ENCODE results near the gene CARM1.
"Not testable (repeated sequence)": the region's sequence is repeated elsewhere in the genome, so short reads cannot be mapped to it uniquely, and the experiment has no call there.

The CARM1 gene

DNA sequence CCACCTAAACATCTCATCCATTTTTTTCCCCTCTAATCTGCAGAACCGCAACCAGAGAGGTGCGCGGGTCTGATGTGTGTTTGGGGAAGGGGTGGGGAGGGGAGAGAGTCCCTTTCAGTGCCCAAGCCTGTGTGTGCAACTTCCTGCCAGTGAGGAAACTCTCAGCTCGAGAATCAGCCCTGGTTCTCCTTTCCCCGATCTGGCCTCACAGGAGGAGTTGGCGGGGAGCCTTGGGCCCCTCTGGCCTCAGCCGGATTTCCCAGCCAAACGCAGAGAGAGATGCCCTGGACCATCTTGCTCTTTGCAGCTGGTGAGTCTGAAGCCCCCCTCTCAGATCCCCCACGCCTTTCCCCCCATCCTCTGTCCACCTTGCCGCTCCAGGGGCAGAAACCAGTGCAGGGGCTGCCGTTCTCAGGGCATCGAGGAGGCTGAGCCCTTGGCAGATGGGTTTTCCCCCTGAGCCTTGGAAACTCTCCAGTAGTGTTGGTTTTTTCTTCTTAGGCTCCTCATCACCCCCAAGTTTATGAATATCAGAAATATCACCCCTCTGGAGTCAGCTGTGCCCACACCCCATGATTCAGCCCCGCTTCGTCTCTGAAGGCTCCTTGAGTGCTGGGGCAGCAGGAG lies 23.0 kb upstream of the CARM1 start, which contains the start of gene C19orf38:
Gene C19orf38, plus strand, starts transcription at position 186 of the 627 bp plus-strand sequence. Its CDS starts 94 bp downstream, at position 280.
- DNase-seq: no peak

GRCh38 chr19:10850631-10851030 lies 20.7 kb upstream of the CARM1 start:
- no peak for DNase-seq

GRCh38 chr19:10852098-10852800 lies 19.1 kb upstream of the CARM1 start:
- DNase-seq: no peak

- no peak for DNase-seq
Observed at GRCh38 chr19:10852941-10853340, 18.4 kb upstream of the CARM1 start.

DNA sequence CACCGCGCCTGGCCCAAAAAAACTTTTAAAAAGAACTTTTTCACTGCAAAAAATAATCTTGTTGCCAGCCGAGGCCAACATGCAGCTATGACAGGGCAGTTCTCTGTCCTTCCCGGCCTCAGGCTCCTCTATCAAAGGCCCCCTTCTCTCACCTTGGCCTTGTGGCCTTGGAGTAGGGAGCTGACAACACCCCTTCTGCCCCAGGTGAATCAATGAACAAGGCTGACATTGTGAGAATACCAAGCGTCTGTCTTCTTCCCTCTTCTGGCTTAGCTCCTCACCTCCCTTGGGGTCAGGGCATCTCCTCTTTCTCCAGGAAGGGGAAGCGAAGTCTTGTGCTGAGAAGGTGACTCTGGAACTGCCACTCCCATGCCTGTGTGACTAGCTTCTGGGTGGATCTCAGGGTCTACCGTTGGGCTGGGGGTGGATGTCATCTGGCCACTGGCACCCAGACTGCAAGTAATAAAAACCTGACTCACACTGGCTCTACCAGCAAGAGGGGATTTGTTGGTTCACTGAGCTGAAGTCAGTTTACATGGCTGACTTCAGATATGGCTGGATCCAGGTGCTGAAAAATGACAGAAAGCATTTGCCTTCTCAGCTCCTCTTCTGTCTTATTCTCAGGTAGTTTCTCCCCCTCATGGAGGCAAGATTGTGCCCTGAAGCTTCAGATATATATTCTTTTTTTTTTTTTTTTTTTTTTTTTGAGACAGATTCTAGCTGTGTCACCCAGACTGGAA lies 16.8 kb upstream of the CARM1 start:
- no peak for DNase-seq

DNA sequence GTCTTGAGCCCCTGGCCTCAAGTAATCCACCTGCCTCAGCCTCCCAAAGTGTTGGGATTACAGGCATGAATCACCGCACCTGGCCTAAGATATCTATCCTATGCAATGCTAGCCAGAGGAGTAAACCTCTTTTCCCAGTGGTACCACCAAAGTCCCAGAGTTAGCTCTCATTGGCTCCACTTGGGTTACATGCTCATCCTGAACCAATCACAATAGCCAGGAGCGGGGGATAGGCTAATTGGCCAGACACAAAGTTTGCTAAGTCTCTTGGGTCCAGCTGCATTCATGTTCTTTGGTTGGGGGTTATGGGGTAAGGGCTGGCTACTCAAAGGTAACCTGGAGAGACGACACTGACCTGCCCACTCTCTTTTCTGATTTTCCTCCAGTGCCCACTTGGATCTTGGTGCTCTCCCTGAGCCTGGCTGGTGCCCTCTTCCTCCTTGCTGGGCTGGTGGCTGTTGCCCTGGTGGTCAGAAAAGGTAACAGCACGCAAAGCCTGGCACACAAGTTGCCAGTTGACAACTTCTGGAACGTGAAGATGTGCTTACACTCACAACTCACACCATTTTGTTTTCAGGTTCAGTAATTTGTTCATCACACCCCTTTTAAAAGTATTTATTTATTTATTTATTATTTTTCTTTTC lies 15.4 kb upstream of the CARM1 start:
- peak in 1 of 2 experiments; percentile 10 for DNase-seq

- not testable (repeated sequence) for DNase-seq
Observed at GRCh38 chr19:10856899-10857298, 14.5 kb upstream of the CARM1 start.

DNA sequence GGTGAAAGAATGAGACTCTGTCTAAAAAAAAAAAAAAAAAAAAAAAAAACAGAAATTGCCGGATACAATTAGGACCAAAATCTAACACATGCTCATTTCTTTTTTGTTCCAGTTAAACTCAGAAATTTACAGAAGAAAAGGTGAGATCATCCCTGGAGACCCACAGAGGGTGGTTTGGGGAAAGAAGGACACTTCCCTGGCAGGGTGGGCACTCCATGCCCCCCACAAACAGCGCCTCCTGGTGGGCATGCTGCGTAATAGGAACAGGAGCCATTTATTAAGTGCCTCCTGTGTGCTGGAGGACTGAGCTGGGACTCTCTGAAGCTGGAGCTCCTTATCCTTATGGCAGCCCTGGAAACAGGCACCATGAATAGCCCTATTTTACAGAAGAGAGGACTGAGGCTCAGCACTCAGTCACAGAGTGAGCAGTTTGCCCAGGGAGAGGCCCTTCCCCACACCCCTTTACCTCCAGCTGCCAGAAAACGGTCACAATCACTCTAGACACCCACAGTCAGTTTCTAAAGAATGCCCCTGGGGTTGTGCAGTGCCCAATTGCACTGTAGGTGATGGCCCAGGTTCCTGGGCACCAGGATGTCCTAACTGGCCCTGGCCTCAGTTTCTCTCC lies 13.0 kb upstream of the CARM1 start:
- DNase-seq: no peak

DNA sequence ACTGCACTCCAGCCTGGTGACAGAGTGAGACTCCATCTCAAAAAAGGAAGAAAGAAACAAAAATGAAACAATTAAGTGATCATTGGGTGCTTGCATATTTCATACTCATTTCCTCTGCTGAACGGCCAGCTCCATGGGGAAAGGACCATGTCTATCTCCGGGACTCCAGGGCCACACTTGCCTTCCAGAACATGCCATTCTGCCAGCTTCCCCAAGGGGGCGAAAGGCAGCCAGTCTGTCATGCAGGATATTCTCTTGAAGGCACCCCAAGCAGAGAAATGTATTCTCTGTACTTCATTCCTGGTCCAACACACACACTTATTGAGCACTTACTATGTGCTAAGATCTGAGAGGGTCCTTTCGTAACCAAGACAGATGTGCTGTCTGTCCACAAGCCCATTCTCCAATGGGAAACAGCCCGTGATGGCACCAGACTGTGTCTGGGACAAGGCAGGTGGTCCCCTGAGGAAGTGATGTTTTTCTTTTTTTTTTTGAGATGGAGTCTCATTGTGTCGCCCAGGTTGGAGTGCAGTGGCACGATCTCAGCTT lies 10.2 kb upstream of the CARM1 start:
- DNase-seq: peak; percentile 13 to 21

DNA sequence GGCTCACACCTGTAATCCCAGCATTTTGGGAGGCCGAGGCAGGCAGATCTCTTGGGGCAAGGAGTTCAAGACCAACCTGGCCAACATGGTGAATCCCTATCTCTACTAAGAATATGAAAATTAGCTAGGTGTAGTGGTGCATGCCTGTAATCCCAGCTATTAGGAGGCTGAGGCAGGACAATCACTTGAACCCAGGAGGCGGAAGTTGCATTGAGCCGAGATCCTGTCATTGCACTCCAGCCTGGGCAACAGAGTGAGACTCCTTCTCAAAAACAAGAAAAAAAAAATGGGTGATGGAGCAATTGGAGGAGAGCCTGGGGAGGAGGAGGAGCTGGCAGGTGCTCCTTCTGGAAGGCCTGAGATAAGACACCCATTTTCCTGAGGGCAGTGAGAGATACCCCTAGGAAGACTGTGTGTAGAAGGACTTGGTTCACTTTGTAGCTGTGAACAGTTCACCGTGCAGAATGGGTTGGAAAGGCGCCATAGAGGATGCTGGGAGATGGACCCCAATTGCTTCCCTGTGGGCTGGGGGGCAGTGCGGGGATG lies 8.7 kb upstream of the CARM1 start:
- no peak for DNase-seq

DNA sequence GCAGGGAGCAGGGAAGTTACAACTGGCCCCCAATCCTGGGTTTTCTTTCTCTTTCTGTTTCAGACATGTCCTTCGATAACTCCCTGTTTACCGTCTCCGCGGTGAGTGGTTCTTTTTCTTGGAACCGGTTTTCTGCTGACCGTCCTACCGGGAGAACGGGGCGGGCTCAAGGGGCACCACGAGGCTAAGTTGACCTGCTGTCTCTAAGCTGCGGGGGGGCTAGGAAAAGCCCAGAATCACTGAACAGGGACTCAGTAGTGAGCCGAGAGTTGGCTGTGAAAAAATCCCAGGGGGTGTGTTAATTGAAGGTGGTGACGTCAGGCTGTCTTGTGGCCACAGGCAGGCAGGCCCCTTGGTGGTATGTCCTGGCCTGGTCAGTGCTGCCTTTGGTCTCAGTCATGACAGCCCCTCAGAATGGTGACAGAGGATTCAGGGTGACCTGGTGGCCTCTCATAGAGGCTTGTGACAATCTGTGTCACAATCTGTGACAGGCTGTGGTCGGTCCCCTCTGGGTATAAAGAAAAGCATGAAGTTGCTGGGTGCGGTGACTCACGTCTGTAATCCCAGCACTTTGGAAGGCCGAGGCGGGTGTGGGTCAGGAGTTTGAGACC lies 8.1 kb upstream of the CARM1 start:
- no peak for DNase-seq

DNA sequence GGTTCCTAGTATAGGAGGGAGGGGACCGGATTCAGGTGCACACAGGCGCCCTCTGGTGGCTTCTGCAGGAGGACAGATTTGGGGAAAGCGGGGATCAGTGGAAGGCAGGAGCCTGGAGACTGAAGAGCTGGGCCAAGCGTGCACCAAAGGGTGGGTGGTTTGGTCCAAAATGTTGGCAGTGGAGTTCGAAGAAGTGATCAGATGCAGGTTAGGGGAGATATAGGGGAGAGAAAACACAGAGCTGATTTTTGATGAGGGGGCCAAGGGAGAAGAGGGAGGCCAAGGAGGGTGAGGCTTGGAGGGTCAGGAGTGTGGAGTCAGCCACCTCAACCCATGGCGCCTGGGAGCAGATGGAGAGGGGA lies 6.8 kb upstream of the CARM1 start:
- DNase-seq: peak; percentile 65 to 73

GRCh38 chr19:10866495-10866894 lies 4.9 kb upstream of the CARM1 start:
- no peak for DNase-seq

DNA sequence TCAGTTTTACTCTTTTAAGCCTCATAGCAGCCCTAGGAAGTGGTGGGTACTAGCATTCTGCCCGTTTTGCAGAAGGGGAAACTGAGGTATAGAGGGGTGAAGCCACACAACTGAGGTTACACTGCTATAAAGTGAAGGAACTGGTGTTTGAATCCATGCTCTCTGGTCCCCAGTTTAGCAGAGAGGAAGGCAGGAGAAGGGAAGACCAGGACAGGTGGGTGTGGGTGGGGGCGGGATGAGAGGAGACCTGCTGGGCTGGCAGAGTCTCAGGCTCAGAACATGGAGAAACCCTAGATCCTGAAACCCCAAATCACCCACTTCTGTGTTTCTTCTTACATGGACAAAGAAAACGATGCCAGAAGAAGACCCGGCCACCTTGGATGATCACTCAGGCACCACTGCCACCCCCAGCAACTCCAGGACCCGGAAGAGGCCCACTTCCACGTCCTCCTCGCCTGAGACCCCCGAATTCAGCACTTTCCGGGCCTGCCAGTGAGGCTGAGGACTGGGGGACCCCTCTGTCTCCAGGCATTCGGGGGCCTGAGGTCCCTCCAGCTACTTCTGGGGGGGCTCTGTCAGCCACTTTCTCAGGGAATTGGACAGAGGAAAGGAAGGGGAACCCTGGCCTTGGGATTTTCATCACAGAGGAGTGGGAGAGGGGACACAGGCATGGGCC lies 2.3 kb upstream of the CARM1 start:
- no peak for DNase-seq

GRCh38 chr19:10869872-10870311 lies 1.5 kb upstream of the CARM1 start:
- not testable (repeated sequence) for DNase-seq

DNA sequence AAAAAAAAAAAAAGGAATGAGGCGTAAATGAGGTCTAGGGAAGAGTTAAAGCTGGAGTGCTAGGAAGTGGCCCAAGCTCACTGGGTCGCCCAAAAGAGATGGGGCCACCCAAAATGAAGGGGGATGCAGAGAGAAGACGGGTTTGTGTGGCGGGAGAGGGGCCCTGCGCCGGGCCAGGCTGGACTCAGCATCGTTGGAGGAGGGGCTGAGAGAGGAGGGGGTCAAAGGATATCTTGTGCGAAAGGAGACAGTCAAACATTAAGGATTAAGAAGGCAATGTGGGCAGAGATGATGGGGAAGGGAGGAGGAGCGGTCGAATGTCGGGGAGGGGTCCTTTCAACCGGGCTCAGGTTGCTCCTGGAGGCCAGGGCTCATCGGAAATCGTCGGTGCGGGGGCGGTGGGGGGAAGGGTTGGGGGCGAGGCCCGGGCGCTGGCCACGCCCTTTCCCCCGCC lies 825 bp upstream of the CARM1 start:
- DNase-seq: no peak

DNA sequence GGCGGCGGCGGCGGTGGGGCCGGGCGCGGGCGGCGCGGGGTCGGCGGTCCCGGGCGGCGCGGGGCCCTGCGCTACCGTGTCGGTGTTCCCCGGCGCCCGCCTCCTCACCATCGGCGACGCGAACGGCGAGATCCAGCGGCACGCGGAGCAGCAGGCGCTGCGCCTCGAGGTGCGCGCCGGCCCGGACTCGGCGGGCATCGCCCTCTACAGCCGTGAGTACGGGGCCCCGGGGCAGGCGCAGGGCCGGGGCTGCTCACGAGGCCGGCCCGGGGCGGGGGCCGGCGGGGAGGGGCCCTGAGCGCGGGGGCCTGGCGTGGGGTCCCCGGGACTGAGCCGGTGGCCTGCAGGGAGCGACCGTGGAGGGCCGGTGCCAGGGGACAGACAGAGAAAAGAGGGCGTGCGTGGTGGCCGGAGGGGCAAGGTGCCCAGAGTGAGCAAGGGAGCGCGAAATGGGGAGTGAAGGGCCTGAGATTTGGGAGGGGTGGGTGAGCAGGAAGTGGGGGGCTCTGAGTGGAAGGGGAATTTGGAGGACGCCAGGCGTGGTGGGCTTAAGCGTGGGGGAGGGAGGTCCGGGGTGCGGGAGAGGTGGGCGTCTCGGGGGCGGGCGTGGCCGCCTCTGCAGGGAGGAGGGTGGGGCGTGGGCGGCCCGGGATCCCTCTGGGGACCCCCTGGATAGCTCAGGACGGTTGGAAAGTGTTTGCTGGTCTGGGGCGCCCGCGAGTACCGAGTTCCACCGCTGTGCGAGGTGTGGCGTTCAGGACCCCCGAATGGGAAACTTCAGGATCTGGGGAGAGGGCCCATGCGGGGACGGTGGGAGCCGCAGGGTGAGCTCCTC lies 575 bp downstream of the CARM1 start:
- no peak for DNase-seq

DNA sequence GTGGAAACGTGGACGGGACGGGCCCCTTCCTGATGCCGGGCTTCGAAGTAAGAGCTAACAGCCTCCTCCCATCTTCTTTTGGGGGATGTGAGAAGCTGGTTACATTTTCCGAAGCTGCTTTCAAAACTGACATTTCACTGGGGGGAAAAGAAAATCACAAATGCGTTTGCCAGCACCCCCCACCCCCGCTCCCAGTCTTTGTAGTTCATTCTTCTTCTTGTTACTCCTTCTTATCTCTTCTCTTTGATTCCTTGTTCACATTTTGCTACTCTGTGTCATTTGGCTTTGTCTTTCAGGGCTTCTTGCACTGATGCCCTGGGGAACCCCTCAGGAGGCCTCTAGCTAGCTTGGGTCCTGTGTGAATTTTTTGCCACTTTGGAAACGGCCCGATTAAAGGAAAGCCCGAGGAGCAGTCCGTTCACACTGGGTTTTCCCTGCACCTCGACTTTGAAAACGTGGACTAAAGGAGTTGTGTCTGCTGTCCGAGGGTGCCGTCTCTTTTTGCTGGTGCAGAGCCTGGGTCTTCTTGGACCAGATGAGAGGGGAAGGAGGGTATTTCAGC lies 1.3 kb downstream of the CARM1 start:
- DNase-seq: no peak

- DNase-seq: no peak
Observed at GRCh38 chr19:10874024-10874423, 2.7 kb downstream of the CARM1 start.
